CD4-positive, alpha-beta memory T cell (primary cell): ENCODE measurements around the gene PPFIA1. TPM values are rescaled to one million over a fixed set of nuclear protein-coding genes. Genes with fewer than 3 reads are reported as not detected.
"Not testable (repeated sequence)": the region's sequence is repeated elsewhere in the genome, so short reads cannot be mapped to it uniquely, and the experiment has no call there.

Experiments used
- CTCF ChIA-PET: fragments of 350-600 bp; sonication (Branson Sonifier 250); formaldehyde crosslinking; loops from one replicate; lab custom pipeline; 2021; ENCODE audit warnings: inconsistent platforms; ENCODE audit not compliant: partially characterized antibody; lab: Charles Lee
- POLR2A ChIA-PET: fragments of 350-600 bp; sonication (Branson Sonifier 250); formaldehyde crosslinking; loops from one replicate; lab custom pipeline; 2021; ENCODE audit not compliant: partially characterized antibody; lab: Charles Lee
- DNase-seq, 5 donors: peaks; one replicate each; pipeline versions ENCODE4 v3.0.0 to v3.0.0-alpha.2; 2020 to 2022; ENCODE audit warnings: mixed read lengths in 1 of 5
- H3K27ac ChIP-seq: one replicate; pipeline ENCODE4 v1.7.0; 2013; ENCODE audit warnings: low read depth, low read length
- H3K27me3 ChIP-seq: 2 replicates; pipeline ENCODE4 v1.7.0; 2013; ENCODE audit warnings: mild to moderate bottlenecking, low read length, moderate library complexity; ENCODE audit not compliant: insufficient read depth
- H3K36me3 ChIP-seq: 2 replicates; pipeline ENCODE4 v1.7.0; 2013; ENCODE audit warnings: mild to moderate bottlenecking, low read length, moderate library complexity; ENCODE audit not compliant: insufficient read depth
- H3K4me1 ChIP-seq: 2 replicates; pipeline ENCODE4 v1.7.0; 2013; ENCODE audit warnings: mild to moderate bottlenecking, low read length, moderate library complexity; ENCODE audit not compliant: insufficient read depth
- H3K4me3 ChIP-seq, 2 donors: one replicate each; pipeline ENCODE4 v1.7.0; 2013; ENCODE audit warnings: low read length in 2 of 2, mild to moderate bottlenecking in 1 of 2
- H3K9me3 ChIP-seq, 2 donors: one replicate each; pipeline ENCODE4 v1.7.0; 2013; ENCODE audit warnings: low read length in 2 of 2, control low read depth in 1 of 2; ENCODE audit not compliant: control insufficient read depth in 1 of 2
- H3K27ac Mint-ChIP-seq, 7 donors: one replicate each; pipeline ENCODE4 v1.8.0; 2020 to 2021; ENCODE audit warnings: mixed read lengths in 7 of 7, mild to moderate bottlenecking in 6 of 7, inconsistent platforms in 3 of 7, moderate library complexity in 3 of 7
- H3K27me3 Mint-ChIP-seq, 2 donors: one replicate each; pipeline ENCODE4 v1.8.0; 2020 to 2021; ENCODE audit warnings: mixed read lengths in 2 of 2
- H3K36me3 Mint-ChIP-seq, 2 donors: one replicate each; pipeline ENCODE4 v1.8.0; 2020 to 2021; ENCODE audit warnings: mixed read lengths in 2 of 2, inconsistent platforms in 1 of 2, mild to moderate bottlenecking in 1 of 2
- H3K4me1 Mint-ChIP-seq, 4 donors: one replicate each; pipeline ENCODE4 v1.8.0; 2020 to 2021; ENCODE audit warnings: mixed read lengths in 4 of 4, mild to moderate bottlenecking in 1 of 4
- H3K4me3 Mint-ChIP-seq, 8 donors: one replicate each; pipeline ENCODE4 v1.8.0; 2020 to 2021; ENCODE audit warnings: mixed read lengths in 8 of 8, mild to moderate bottlenecking in 7 of 8, moderate library complexity in 6 of 8, inconsistent platforms in 3 of 8
- H3K9me3 Mint-ChIP-seq, 8 donors: one replicate each; pipeline ENCODE4 v1.8.0; 2020 to 2021; ENCODE audit warnings: mixed read lengths in 8 of 8, mild to moderate bottlenecking in 5 of 8, inconsistent platforms in 3 of 8, moderate library complexity in 1 of 8
- intact Hi-C: fragments of 100-400 bp; cut with micrococcal nuclease; formaldehyde crosslinking; loops from one replicate; pipeline ENCODE4 v1.15.1; 2023
- polyA plus RNA-seq, 2 donors: library from polyadenylated mRNA; unstranded; fragments of 300-500 nt; fragmentation: Illumina TruSeq; gene quantifications; one replicate each; pipeline ENCODE4 v1.2.3, GENCODE V29; 2021
- total RNA-seq, 2 experiments: library from RNA; stranded (reverse); gene quantifications; one replicate each; pipeline ENCODE4 v1.2.3, GENCODE V29; 2021

Gene PPFIA1
- total and polyA plus RNA-seq, 4 experiments from 2014 or later: 4.3 to 54.8 (median 35.8) TPM

GRCh38 chr11:70288721-70289120 lies 18.2 kb downstream of the PPFIA1 start:
- ChIA-PET POLR2A (no interaction called here), CTCF (no interaction called here)
- DNase-seq: no peak
- Histone ChIP-seq H3K4me3 (no peak overlapping the region), H3K27ac (no peak overlapping the region), H3K4me1 (no peaks in the 10 kb centered on the region), H3K27me3 (no peaks in the 10 kb centered on the region), H3K36me3 (peaks cover 26% of the 10 kb centered on the region), H3K9me3 (no peaks in the 10 kb centered on the region)
- H3K4me3 Mint-ChIP-seq: no peak overlapping the region
- H3K27ac Mint-ChIP-seq: peak overlapping the region in 1 of 7 donors; percentile 48
- intact Hi-C loops: no loop called here
- H3K4me1 Mint-ChIP-seq: peaks cover 8 to 15% (median 12%) of the 10 kb centered on the region in 4 donors
- no peaks in the 10 kb centered on the region for H3K9me3 Mint-ChIP-seq
- H3K36me3 Mint-ChIP-seq: peaks cover 28 to 59% of the 10 kb centered on the region in 2 donors
- no peaks in the 10 kb centered on the region for H3K27me3 Mint-ChIP-seq

DNA sequence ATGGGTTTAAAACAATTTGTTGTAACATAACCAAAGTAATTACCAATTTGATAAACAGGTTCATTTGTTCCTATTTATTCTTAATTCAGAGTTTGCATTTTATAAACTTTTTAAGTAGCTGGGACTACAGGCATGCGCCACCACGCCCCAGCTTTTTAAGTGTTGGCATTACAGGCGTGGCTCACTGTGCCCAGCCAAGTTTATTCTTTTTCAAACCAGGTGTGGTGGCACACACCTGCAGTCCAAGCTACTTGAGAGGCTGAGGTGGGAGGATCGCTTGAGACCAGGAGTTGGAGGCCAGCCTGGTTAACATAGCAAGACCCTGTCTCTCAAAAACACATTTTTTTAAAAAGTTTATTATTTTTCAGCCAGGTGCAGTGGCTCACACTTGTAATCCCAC lies 19.1 kb downstream of the PPFIA1 start:
- H3K9me3 Mint-ChIP-seq: no peaks in the 10 kb centered on the region
- peaks cover 27 to 57% of the 10 kb centered on the region in 2 donors for H3K36me3 Mint-ChIP-seq
- no peaks in the 10 kb centered on the region for H3K9me3 ChIP-seq
- no peak for DNase-seq
- CTCF ChIA-PET: no interaction called here
- no peaks in the 10 kb centered on the region for H3K27me3 Mint-ChIP-seq
- no peak overlapping the region for H3K27ac ChIP-seq
- no peak overlapping the region for H3K27ac Mint-ChIP-seq
- POLR2A ChIA-PET: no interaction called here
- no peak overlapping the region for H3K4me3 ChIP-seq
- H3K36me3 ChIP-seq: peaks cover 27% of the 10 kb centered on the region
- no peaks in the 10 kb centered on the region for H3K4me1 ChIP-seq
- peaks cover 8 to 19% (median 13%) of the 10 kb centered on the region in 4 donors for H3K4me1 Mint-ChIP-seq
- no peak overlapping the region for H3K4me3 Mint-ChIP-seq
- intact Hi-C loops: no loop called here
- H3K27me3 ChIP-seq: no peaks in the 10 kb centered on the region

DNA sequence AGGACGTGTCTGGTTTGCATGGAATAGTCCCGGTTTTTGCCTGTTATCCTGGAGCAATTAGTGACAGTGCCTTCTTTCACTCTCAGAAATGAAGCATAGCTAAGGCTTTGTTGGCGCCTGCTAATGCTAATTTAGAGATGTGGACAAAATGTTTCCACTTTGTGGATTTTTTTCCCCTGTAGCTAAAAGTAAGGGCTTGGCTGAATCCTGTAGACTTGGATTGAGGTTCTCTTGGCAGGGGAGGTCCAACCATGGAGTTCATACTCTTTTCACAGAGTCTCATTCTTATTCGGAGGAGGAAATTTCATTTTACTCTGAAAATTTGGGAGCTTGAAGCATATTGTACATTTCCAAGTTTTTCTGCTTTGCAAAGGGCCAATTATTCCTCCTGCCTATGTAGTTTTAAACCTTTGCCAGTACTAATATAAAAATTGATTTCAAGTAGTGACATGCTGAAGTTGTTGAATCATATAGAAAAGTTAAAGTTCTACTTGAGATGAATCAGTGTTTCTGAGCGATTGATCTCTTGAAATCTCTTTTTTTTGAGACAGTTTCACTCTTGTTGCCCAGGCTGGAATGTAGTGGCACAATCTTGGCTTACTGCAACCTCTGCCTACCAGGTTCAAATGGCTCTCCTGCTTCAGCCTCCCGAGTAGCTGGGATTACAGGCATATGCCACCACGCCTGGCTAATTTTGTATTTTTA lies 20.0 kb downstream of the PPFIA1 start:
- H3K27ac Mint-ChIP-seq: no peak overlapping the region
- Histone ChIP-seq H3K9me3 (no peaks in the 10 kb centered on the region), H3K36me3 (peaks cover 25% of the 10 kb centered on the region), H3K4me1 (no peaks in the 10 kb centered on the region), H3K27me3 (no peaks in the 10 kb centered on the region), H3K4me3 (no peak overlapping the region), H3K27ac (no peak overlapping the region)
- H3K36me3 Mint-ChIP-seq: peaks cover 25 to 51% of the 10 kb centered on the region in 2 donors
- CTCF ChIA-PET: no interaction called here
- H3K9me3 Mint-ChIP-seq: no peaks in the 10 kb centered on the region
- H3K4me3 Mint-ChIP-seq: no peak overlapping the region
- intact Hi-C loops: no loop called here
- no peaks in the 10 kb centered on the region for H3K27me3 Mint-ChIP-seq
- peaks cover 7 to 19% (median 12%) of the 10 kb centered on the region in 4 donors for H3K4me1 Mint-ChIP-seq
- POLR2A ChIA-PET: no interaction called here
- no peak for DNase-seq

GRCh38 chr11:70292166-70292565 lies 21.7 kb downstream of the PPFIA1 start:
- intact Hi-C loops: no loop called here
- no peak overlapping the region for H3K4me3 Mint-ChIP-seq
- no peak overlapping the region for H3K27ac Mint-ChIP-seq
- no peaks in the 10 kb centered on the region for H3K27me3 Mint-ChIP-seq
- Histone ChIP-seq H3K27me3 (no peaks in the 10 kb centered on the region), H3K36me3 (peaks cover 21% of the 10 kb centered on the region), H3K27ac (no peak overlapping the region), H3K4me3 (no peak overlapping the region), H3K9me3 (no peaks in the 10 kb centered on the region), H3K4me1 (no peaks in the 10 kb centered on the region)
- ChIA-PET POLR2A (no interaction called here), CTCF (no interaction called here)
- peaks cover 8 to 19% (median 12%) of the 10 kb centered on the region in 4 donors for H3K4me1 Mint-ChIP-seq
- peaks cover 20 to 41% of the 10 kb centered on the region in 2 donors for H3K36me3 Mint-ChIP-seq
- no peak for DNase-seq
- H3K9me3 Mint-ChIP-seq: no peaks in the 10 kb centered on the region

GRCh38 chr11:70292863-70293262 lies 22.4 kb downstream of the PPFIA1 start:
- Mint-ChIP-seq H3K27me3 (no peaks in the 10 kb centered on the region), H3K4me3 (no peak overlapping the region), H3K4me1 (peaks cover 8 to 25% (median 14%) of the 10 kb centered on the region in 4 donors), H3K9me3 (no peaks in the 10 kb centered on the region), H3K27ac (peak overlapping the region in 1 of 7 donors; percentile 32), H3K36me3 (peaks cover 24 to 42% of the 10 kb centered on the region in 2 donors)
- DNase-seq: no peak
- H3K4me3 ChIP-seq: no peak overlapping the region
- ChIA-PET CTCF (no interaction called here), POLR2A (no interaction called here)
- H3K9me3 ChIP-seq: no peaks in the 10 kb centered on the region
- H3K36me3 ChIP-seq: peaks cover 21% of the 10 kb centered on the region
- H3K27ac ChIP-seq: no peak overlapping the region
- no peaks in the 10 kb centered on the region for H3K4me1 ChIP-seq
- no peaks in the 10 kb centered on the region for H3K27me3 ChIP-seq
- intact Hi-C loops: no loop called here

DNA sequence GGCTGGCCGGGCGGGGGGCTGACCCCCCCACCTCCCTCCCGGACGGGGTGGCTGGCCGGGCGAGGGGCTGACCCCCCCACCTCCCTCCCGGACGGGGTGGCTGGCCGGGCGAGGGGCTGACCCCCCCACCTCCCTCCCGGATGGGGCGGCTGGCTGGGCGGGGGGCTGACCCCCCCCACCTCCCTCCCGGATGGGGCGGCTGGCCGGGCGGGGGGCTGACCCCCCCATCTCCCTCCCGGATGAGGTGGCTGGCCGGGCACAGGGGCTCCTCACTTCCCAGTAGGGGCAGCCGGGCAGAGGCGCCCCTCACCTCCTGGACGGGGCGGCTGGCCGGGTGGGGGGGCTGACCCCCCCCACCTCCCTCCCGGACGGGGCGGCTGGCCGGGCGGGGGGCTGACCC lies 24.7 kb downstream of the PPFIA1 start:
- H3K4me3 Mint-ChIP-seq, H3K9me3 Mint-ChIP-seq, CTCF ChIA-PET, H3K9me3 ChIP-seq, intact Hi-C loops, H3K4me1 ChIP-seq, H3K27me3 Mint-ChIP-seq, H3K27ac ChIP-seq, POLR2A ChIA-PET, H3K27ac Mint-ChIP-seq, DNase-seq, H3K4me3 ChIP-seq, H3K27me3 ChIP-seq: not testable (repeated sequence)
- H3K36me3 ChIP-seq: peaks cover 25% of the 10 kb centered on the region
- peaks cover 31 to 47% of the 10 kb centered on the region in 2 donors for H3K36me3 Mint-ChIP-seq
- peaks cover 3 to 30% (median 16%) of the 10 kb centered on the region in 4 donors for H3K4me1 Mint-ChIP-seq

GRCh38 chr11:70296681-70297080 lies 26.2 kb downstream of the PPFIA1 start:
- Histone ChIP-seq H3K9me3 (no peaks in the 10 kb centered on the region), H3K4me3 (no peak overlapping the region), H3K4me1 (no peaks in the 10 kb centered on the region), H3K36me3 (peaks cover 26% of the 10 kb centered on the region), H3K27ac (no peak overlapping the region), H3K27me3 (no peaks in the 10 kb centered on the region)
- ChIA-PET POLR2A (no interaction called here), CTCF (no interaction called here)
- Mint-ChIP-seq H3K9me3 (no peaks in the 10 kb centered on the region), H3K27me3 (no peaks in the 10 kb centered on the region), H3K36me3 (peaks cover 36 to 42% of the 10 kb centered on the region in 2 donors), H3K4me3 (no peak overlapping the region), H3K27ac (no peak overlapping the region), H3K4me1 (peaks cover 3 to 30% (median 17%) of the 10 kb centered on the region in 4 donors)
- intact Hi-C loops: no loop called here
- DNase-seq: no peak
